Astrocyte (in vitro differentiated cells and primary cell): ENCODE measurements around the gene CDH8.

Experiments used
- EZH2 ChIP-seq: IDR thresholded peaks from 2 replicates; pipeline ENCODE4 v1.6.1; 2012; ENCODE audit warnings: mild to moderate bottlenecking, low read length, inconsistent platforms; ENCODE audit not compliant: insufficient read depth
- TF ChIP-seq, protein P1 (sequence below): IDR thresholded peaks from 2 replicates; pipeline ENCODE4 v1.5.1; 2011; ENCODE audit warnings: low read depth, mild to moderate bottlenecking, inconsistent platforms, low read length, moderate library complexity; ENCODE audit not compliant: insufficient read depth

DNA sequence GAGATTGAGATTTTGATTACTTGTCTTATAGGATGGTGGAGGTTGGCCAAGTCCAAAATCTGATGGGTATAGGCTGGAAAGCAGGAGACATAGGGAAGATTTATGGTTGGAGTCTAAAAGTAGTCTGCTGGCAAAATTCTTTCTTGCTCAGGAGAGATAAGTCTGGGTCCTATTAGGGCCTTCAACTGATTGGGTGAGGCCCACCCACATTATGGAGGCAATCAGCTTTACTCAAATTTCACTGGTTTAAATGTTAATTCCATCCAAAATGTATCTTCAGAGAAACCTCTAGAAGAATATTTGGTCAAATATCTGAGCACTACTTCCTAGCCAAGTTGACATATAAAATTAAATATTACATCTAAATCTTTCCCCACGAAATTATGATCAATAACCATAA lies 31.7 kb upstream of the CDH8 start:
- TF ChIP-seq, protein P1, sequence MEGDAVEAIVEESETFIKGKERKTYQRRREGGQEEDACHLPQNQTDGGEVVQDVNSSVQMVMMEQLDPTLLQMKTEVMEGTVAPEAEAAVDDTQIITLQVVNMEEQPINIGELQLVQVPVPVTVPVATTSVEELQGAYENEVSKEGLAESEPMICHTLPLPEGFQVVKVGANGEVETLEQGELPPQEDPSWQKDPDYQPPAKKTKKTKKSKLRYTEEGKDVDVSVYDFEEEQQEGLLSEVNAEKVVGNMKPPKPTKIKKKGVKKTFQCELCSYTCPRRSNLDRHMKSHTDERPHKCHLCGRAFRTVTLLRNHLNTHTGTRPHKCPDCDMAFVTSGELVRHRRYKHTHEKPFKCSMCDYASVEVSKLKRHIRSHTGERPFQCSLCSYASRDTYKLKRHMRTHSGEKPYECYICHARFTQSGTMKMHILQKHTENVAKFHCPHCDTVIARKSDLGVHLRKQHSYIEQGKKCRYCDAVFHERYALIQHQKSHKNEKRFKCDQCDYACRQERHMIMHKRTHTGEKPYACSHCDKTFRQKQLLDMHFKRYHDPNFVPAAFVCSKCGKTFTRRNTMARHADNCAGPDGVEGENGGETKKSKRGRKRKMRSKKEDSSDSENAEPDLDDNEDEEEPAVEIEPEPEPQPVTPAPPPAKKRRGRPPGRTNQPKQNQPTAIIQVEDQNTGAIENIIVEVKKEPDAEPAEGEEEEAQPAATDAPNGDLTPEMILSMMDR: no peak
- TF ChIP-seq EZH2: no peak
